ENCODE measurements around the gene PCARE. TPM values are rescaled to one million over a fixed set of nuclear protein-coding genes. Genes with fewer than 3 reads are reported as not detected.

PCARE gene
- total RNA-seq, 1 experiment from 2014 or later: not detected

- DNase-seq (ENCODE audit: low read depth in 1 of 2, low spot score in 2 of 2): no peak
- Histone ChIP-seq H3K36me3 (no peaks in the 10 kb centered on the region), H3K4me1 (replicated peaks) (no peaks in the 10 kb centered on the region), H3K9me3 (replicated peaks) (no peaks in the 10 kb centered on the region), H3K4me3 (no peak overlapping the region), H3K27me3 (replicated peaks) (no peaks in the 10 kb centered on the region), H3K27ac (no peak overlapping the region)
These were observed 10.0 kb downstream of the PCARE start for GRCh38 chr2:29064346-29064715.

- Histone ChIP-seq H3K4me3 (no peak overlapping the region), H3K9me3 (replicated peaks) (no peaks in the 10 kb centered on the region), H3K4me1 (replicated peaks) (no peaks in the 10 kb centered on the region), H3K27me3 (replicated peaks) (no peaks in the 10 kb centered on the region), H3K27ac (no peak overlapping the region), H3K36me3 (no peaks in the 10 kb centered on the region)
- DNase-seq (ENCODE audit: low read depth in 1 of 2, low spot score in 2 of 2): no peak
These were observed 10.5 kb downstream of the PCARE start for GRCh38 chr2:29063646-29064345.

- H3K4me3 ChIP-seq: no peak overlapping the region
- H3K9me3 ChIP-seq (replicated peaks): no peaks in the 10 kb centered on the region
- no peak overlapping the region for H3K27ac ChIP-seq
- no peak for DNase-seq (ENCODE audit: low read depth in 1 of 2, low spot score in 2 of 2)
- no peaks in the 10 kb centered on the region for H3K36me3 ChIP-seq
- H3K4me1 ChIP-seq (replicated peaks): no peaks in the 10 kb centered on the region
- no peaks in the 10 kb centered on the region for H3K27me3 ChIP-seq (replicated peaks)
These were observed 11.3 kb downstream of the PCARE start for GRCh38 chr2:29063056-29063455.

GRCh38 chr2:29062371-29062770, 12.0 kb downstream of the PCARE start:
- Histone ChIP-seq H3K4me3 (no peak overlapping the region), H3K4me1 (replicated peaks) (no peaks in the 10 kb centered on the region), H3K27me3 (replicated peaks) (no peaks in the 10 kb centered on the region), H3K9me3 (replicated peaks) (no peaks in the 10 kb centered on the region), H3K36me3 (no peaks in the 10 kb centered on the region), H3K27ac (no peak overlapping the region)
- DNase-seq (ENCODE audit: low read depth in 1 of 2, low spot score in 2 of 2): no peak

GRCh38 chr2:29061616-29062015, 12.7 kb downstream of the PCARE start:
- Histone ChIP-seq H3K27me3 (replicated peaks) (no peaks in the 10 kb centered on the region), H3K4me1 (replicated peaks) (no peaks in the 10 kb centered on the region)
- no peak for DNase-seq (ENCODE audit: low read depth in 1 of 2, low spot score in 2 of 2)

GRCh38 chr2:29061176-29061575, 13.1 kb downstream of the PCARE start:
- no peak overlapping the region for H3K27ac ChIP-seq
- H3K36me3 ChIP-seq: no peaks in the 10 kb centered on the region
- H3K4me1 ChIP-seq (replicated peaks): no peaks in the 10 kb centered on the region
- H3K27me3 ChIP-seq (replicated peaks): no peaks in the 10 kb centered on the region
- no peak overlapping the region for H3K4me3 ChIP-seq
- DNase-seq (ENCODE audit: low read depth in 1 of 2, low spot score in 2 of 2): no peak
- H3K9me3 ChIP-seq (replicated peaks): no peaks in the 10 kb centered on the region

More at GRCh38 chr2:29061616-29062015, 12.7 kb downstream of the PCARE start:
- Histone ChIP-seq H3K9me3 (replicated peaks) (no peaks in the 10 kb centered on the region), H3K27ac (no peak overlapping the region), H3K36me3 (no peaks in the 10 kb centered on the region), H3K4me3 (no peak overlapping the region)

GRCh38 chr2:29060441-29060840, 13.9 kb downstream of the PCARE start:
- no peaks in the 10 kb centered on the region for H3K36me3 ChIP-seq
- H3K4me1 ChIP-seq (replicated peaks): no peaks in the 10 kb centered on the region
- H3K9me3 ChIP-seq (replicated peaks): no peaks in the 10 kb centered on the region
- DNase-seq (ENCODE audit: low read depth in 1 of 2, low spot score in 2 of 2): no peak
- no peak overlapping the region for H3K27ac ChIP-seq
- no peaks in the 10 kb centered on the region for H3K27me3 ChIP-seq (replicated peaks)
- no peak overlapping the region for H3K4me3 ChIP-seq

GRCh38 chr2:29059624-29060023, 14.7 kb downstream of the PCARE start:
- Histone ChIP-seq H3K27ac (no peak overlapping the region), H3K4me3 (no peak overlapping the region), H3K9me3 (replicated peaks) (no peaks in the 10 kb centered on the region), H3K27me3 (replicated peaks) (no peaks in the 10 kb centered on the region), H3K4me1 (replicated peaks) (no peaks in the 10 kb centered on the region), H3K36me3 (no peaks in the 10 kb centered on the region)
- DNase-seq (ENCODE audit: low read depth in 1 of 2, low spot score in 2 of 2): no peak

- Histone ChIP-seq H3K27ac (no peak overlapping the region), H3K4me3 (no peak overlapping the region), H3K27me3 (replicated peaks) (no peaks in the 10 kb centered on the region), H3K4me1 (replicated peaks) (no peaks in the 10 kb centered on the region), H3K9me3 (replicated peaks) (no peaks in the 10 kb centered on the region), H3K36me3 (no peaks in the 10 kb centered on the region)
- no peak for DNase-seq (ENCODE audit: low read depth in 1 of 2, low spot score in 2 of 2)
These were observed 17.3 kb downstream of the PCARE start for GRCh38 chr2:29057006-29057405.

- no peak overlapping the region for H3K27ac ChIP-seq
- H3K4me1 ChIP-seq (replicated peaks): no peaks in the 10 kb centered on the region
- DNase-seq (ENCODE audit: low read depth in 1 of 2, low spot score in 2 of 2): no peak
- H3K9me3 ChIP-seq (replicated peaks): no peaks in the 10 kb centered on the region
- no peaks in the 10 kb centered on the region for H3K36me3 ChIP-seq
- H3K4me3 ChIP-seq: no peak overlapping the region
- H3K27me3 ChIP-seq (replicated peaks): no peaks in the 10 kb centered on the region
These were observed 17.9 kb downstream of the PCARE start for GRCh38 chr2:29056452-29056851.

GRCh38 chr2:29055601-29056000, 18.7 kb downstream of the PCARE start:
- no peaks in the 10 kb centered on the region for H3K27me3 ChIP-seq (replicated peaks)
- no peaks in the 10 kb centered on the region for H3K4me1 ChIP-seq (replicated peaks)
- H3K4me3 ChIP-seq: no peak overlapping the region
- no peaks in the 10 kb centered on the region for H3K36me3 ChIP-seq
- H3K9me3 ChIP-seq (replicated peaks): no peaks in the 10 kb centered on the region
- no peak for DNase-seq (ENCODE audit: low read depth in 1 of 2, low spot score in 2 of 2)
- no peak overlapping the region for H3K27ac ChIP-seq

- no peak for DNase-seq (ENCODE audit: low read depth in 1 of 2, low spot score in 2 of 2)
- Histone ChIP-seq H3K27ac (no peak overlapping the region), H3K9me3 (replicated peaks) (no peaks in the 10 kb centered on the region), H3K4me3 (no peak overlapping the region), H3K36me3 (no peaks in the 10 kb centered on the region), H3K4me1 (replicated peaks) (no peaks in the 10 kb centered on the region), H3K27me3 (replicated peaks) (no peaks in the 10 kb centered on the region)
These were observed 19.9 kb downstream of the PCARE start for GRCh38 chr2:29054430-29054829.

- Histone ChIP-seq H3K27me3 (replicated peaks) (no peaks in the 10 kb centered on the region), H3K27ac (no peak overlapping the region), H3K4me1 (replicated peaks) (no peaks in the 10 kb centered on the region), H3K36me3 (no peaks in the 10 kb centered on the region), H3K9me3 (replicated peaks) (no peaks in the 10 kb centered on the region), H3K4me3 (no peak overlapping the region)
- no peak for DNase-seq (ENCODE audit: low read depth in 1 of 2, low spot score in 2 of 2)
These were observed 20.5 kb downstream of the PCARE start for GRCh38 chr2:29053670-29054400.

GRCh38 chr2:29053223-29053622, 21.1 kb downstream of the PCARE start:
- no peak overlapping the region for H3K4me3 ChIP-seq
- H3K27me3 ChIP-seq (replicated peaks): no peaks in the 10 kb centered on the region
- no peaks in the 10 kb centered on the region for H3K9me3 ChIP-seq (replicated peaks)
- H3K27ac ChIP-seq: no peak overlapping the region
- H3K36me3 ChIP-seq: no peaks in the 10 kb centered on the region
- no peak for DNase-seq (ENCODE audit: low read depth in 1 of 2, low spot score in 2 of 2)
- no peaks in the 10 kb centered on the region for H3K4me1 ChIP-seq (replicated peaks)

Measured in SJSA1 (cell line).